Endometrium (tissue), 2 donors: ENCODE data around the gene SLC9C1.

Experiments used
- FAIRE-seq: peaks from 2 replicates; lab custom pipeline; 2012; peaks lifted over from hg19 to GRCh38; lab: Jason Lieb, UNC
- donor health status: control.
- donor health status: control.

Gene SLC9C1

GRCh38 chr3:112293368-112294321, at the start of gene SLC9C1:
Gene SLC9C1 (minus strand): TSS chr3:112294216. CDS start chr3:112286791, 7,425 bp downstream.
- peak; percentile 53 for FAIRE-seq

GRCh38 chr3:112341386-112341785, 47.4 kb upstream of the SLC9C1 start:
- no peak for FAIRE-seq

GRCh38 chr3:112339609-112340008, 45.6 kb upstream of the SLC9C1 start:
- no peak for FAIRE-seq

DNA sequence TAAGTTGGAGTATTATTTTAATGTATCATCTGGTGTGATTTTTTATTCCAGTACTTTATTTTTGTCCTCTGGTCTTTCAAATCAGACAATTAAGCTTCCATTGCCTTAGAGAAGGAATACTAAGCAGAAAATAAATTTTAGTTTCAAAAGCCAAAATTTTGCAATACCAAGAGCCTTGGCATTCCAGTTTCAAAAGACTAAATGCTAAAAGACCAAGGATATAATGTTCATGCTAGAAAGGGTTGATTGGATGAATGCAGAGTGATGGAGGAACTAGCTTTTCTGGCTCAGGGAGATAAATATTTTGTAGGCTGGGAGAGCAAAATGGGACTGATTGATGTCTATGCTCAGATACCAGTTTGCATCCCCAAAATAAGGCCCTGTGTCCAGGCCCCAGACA, 45.1 kb upstream of the SLC9C1 start:
- no peak for FAIRE-seq

- FAIRE-seq, result no peak
Measured at GRCh38 chr3:112338727-112339056, 44.7 kb upstream of the SLC9C1 start.

GRCh38 chr3:112338021-112338726, 44.2 kb upstream of the SLC9C1 start:
- no peak for FAIRE-seq

GRCh38 chr3:112335434-112335781, 41.4 kb upstream of the SLC9C1 start:
- no peak for FAIRE-seq

DNA sequence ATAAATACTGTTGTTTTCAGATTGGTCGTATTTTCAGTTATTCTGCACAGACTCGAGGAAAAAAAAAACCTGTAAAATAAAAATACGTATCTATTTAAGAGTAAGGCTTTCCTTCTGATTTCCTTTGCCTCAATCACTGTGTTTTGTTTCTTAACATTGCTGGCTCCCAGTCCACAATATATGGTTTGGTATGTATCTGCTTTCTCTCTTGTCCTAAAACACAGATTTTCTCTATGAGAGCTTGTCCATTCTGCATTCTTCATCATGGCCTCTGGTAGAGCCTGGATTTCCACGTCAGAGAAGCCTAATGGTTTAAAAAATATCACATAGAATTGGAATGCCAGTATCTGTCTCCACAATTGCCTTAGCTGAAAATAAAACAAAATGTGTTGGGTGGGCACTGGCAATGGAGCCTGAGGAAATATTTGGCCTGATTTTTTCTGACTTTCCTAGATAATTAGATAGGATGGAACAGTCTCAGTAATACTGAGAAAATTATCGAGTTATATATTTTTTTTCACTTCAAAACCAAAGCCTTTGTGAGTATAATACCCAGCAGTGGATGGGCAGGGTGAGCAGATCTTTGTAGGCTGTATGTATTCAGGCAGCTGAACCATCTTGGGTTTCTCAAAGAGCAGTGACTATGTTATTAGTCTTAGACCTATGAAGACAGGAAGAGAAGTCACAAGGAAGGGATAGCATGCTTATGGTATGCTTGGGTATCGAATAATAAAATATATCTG, 40.8 kb upstream of the SLC9C1 start:
- FAIRE-seq, result no peak

GRCh38 chr3:112333381-112334317, 39.6 kb upstream of the SLC9C1 start:
- no peak for FAIRE-seq

DNA sequence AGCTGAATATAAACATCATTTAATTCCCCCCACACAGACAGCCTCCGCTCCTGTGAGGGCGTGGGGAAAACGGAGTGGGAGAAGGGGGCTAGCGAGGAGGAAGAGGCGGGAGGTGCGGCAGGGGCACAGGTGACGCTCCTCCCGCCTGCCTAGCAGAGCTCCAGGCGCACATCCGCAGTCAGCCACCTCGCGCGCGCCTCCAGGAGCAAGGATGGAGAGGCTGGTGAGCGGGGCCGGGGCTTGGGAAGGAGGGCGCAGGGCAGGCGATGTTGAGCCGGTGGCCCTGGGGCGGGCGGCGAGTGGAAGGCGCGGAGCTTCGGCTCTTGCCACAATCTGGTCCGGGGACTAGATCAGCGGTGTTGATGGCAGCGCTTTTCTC, 39.0 kb upstream of the SLC9C1 start, which contains the start of gene CD200:
Gene CD200 (plus strand): TSS at position 155 of the 379 bp plus-strand sequence. CDS start 57 bp downstream, at position 212.
- FAIRE-seq, result no peak

DNA sequence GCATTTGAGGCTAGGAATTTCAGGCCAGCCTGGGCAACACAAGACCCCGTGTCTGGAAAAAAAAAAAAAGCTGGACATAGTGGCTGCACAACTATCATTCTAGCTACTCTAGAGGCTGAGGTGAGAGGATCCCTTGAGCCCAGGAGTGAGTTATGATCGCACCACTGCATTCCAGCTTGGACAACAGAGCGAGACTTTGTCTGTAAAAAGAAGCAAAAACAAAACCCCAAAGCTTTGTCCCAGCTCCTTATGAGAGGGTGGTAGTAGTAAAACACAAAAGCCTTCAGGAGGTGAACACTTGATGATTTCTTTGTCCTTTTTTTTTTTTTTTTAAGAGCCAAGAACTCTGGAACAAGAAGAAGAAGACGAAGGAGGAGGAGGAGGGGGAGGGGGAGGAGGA, 37.8 kb upstream of the SLC9C1 start:
- no peak for FAIRE-seq

DNA sequence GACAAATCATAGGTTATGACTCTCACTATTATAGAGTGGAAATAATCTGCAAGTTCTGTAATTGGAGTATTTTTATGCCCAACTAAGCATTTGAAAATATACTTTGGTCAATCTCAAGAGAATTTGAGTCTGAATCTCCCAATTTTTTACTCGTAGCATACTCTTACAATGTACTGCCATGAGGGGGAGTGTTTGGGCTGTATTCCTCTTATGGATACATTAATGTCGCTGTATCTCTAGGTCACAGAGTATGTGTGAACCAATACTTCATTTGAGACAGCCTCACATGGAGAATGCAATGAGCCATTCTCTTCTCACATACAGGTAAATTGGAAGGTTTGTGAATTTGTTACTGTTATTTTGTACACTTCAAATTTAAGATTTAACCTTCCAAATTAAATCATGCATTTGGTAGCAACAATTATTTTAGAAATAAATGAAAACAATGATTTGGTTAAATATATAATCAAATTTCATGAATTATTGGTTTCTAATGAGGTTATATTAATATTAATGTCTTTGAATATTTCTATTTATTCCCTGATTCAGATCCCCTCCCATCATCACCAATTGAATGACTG, 33.4 kb upstream of the SLC9C1 start:
- FAIRE-seq, result peak; percentile 92

DNA sequence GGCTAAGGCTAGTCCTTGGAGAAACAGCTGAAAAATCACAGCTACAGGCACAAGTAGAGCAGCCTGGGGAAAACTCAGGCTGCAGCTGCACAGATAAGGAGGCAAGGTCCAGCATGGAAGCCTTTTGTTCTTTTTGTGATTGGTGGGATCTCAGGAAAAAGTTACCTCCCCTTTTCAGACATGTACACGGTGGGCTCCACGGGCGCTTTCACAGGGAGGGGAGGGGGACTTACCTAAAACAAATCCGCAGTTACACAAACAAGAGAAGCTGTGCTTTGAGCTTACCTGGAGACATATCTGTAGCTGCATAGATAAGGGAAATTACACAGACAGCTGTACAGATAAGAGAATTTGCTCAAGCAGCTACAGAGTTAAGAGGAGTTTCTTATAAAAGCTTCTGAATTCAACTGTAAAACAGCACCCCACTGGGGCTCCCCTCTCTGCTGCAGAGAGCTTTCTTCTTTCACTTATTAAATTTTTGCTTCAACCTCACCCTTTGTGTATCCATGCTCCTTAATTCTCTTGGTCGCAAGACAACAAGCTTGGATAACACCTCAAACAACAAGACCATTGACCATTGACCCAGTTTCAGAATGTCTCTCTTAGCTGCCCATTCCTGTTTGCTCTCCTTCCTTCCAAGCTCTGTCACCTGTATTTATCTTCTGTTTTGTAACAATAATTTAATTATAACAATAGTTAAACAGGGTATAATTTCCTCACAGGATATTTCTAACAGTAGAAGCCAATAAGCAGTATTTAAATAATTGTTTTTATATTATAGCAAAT, 28.0 kb upstream of the SLC9C1 start:
- FAIRE-seq, result no peak

GRCh38 chr3:112320691-112321090, 26.7 kb upstream of the SLC9C1 start:
- no peak for FAIRE-seq

GRCh38 chr3:112319516-112320276, 25.7 kb upstream of the SLC9C1 start:
- FAIRE-seq, result no peak

DNA sequence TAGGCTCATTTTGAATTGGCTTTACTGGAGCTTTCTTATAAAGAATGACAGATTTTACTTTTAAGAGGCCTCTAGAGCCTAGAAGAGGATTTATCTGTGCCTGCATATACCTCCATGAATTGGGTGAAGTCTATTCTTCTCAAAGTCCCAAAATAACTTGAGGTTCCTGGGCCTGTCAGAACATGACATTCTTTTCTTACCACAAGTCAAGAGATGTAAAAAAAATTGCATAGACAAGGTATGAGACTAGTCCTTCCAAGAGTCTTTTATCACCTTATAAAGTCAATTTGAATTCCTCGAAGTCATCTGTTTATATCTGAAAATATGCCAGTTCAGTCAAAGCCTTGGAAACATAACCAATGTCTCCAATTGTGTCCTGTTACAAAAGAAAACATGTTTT, 21.8 kb upstream of the SLC9C1 start:
- no peak for FAIRE-seq

DNA sequence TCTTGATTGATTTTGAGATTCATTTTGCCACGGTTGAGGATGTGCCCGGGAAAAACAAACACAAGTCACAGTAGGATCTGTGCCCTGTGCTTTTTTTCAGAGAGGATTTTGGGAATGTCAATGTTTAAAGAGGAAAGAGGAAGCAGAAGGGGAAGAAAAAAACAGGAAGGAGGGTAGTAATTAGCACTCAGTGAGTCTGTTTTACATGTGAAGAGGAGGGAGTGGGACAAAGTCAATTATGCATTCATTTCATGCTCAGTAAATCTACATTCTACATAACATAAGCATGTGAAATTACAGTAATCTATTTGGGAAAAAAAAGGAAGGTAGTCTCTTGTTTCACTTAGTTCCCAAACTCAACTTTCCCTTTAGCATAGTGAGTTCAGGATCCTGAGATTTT, 20.6 kb upstream of the SLC9C1 start:
- FAIRE-seq, result no peak

DNA sequence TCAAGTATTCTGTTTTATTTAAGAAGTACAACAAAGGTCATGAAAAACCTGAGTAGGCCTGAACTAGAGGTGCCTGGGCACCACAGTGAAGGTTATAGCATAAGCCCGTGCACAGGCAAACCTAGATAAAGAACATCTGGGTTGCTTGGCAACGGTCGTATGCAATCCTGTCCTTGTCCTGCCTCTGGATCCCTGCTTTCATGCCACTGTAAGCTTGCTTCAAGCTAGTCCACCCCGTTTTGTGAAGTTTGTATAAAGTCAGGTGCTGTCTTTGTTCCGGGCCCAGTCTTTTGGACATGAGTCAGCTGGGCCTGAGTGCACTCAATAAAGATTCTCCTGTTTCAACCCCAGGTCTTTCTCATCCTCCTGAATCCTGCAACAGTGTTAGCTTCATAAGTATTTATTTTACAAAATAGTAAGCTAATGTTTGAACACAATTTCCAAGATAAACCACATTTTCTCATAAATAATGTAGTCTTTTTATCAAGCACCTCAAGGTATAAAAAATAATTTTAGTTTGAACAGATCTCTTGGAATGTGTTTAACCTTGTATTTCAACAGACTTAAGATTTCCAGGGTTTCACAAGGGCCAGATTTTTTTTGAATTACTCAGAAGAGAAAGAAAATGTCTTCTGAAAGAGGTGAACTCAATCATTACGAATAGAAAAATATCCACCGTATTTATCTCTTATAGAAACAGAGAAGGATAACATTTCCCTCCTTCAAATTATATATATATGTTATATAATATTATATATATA, 14.3 kb upstream of the SLC9C1 start:
- FAIRE-seq, result no peak

DNA sequence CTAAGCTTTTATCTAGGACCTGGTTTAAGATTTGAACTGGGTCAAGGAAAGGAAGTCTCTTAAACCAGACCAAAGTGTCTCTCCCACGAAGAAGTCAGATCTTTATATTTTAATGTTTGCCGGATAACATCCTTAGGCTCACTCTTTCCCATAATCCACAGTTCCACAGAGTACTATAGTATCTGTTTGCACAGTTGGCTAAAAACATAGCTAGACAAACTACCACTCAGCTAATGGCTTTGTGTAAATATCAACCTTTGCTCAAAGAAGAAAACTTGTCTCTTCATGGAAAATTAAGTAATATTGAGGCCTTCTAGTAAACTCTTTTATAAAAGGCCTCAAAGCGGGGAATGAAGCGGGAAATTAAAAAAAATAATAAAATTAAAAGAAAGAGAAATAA, 13.5 kb upstream of the SLC9C1 start:
- no peak for FAIRE-seq
